Naive thymus-derived CD4-positive, alpha-beta T cell (primary cell): ENCODE data around the gene TFAP2E. TPM values are rescaled to one million over a fixed set of nuclear protein-coding genes. Genes with fewer than 3 reads are reported as not detected.

ENCODE experiments used
- ATAC-seq: fragments of 150-1000 bp; cut with Tn5 transposase; 2 replicates; pipeline ENCODE4 v1.10.0; 2021; ENCODE audit warnings: mild to moderate bottlenecking, moderate library complexity
- CTCF ChIA-PET: fragments of 350-600 bp; sonication (Branson Sonifier 250); formaldehyde crosslinking; loops from one replicate; lab custom pipeline; 2021; ENCODE audit warnings: antibody characterized with exemption; lab: Charles Lee
- POLR2A ChIA-PET: fragments of 350-600 bp; sonication (Branson Sonifier 250); formaldehyde crosslinking; loops from one replicate; lab custom pipeline; 2021; ENCODE audit warnings: antibody characterized with exemption, inconsistent platforms; lab: Charles Lee
- DNase-seq, 9 donors: peaks; one replicate each; pipeline versions ENCODE4 v3.0.0 to v3.0.0-alpha.2; 2020 to 2022; ENCODE audit warnings: mixed read lengths in 1 of 9
- H3K27ac ChIP-seq: one replicate; pipeline ENCODE4 v1.7.0; 2013; ENCODE audit warnings: mild to moderate bottlenecking, low read depth, low read length, moderate library complexity
- H3K27me3 ChIP-seq, 2 donors: one replicate each; pipeline ENCODE4 v1.7.0; 2013; ENCODE audit warnings: low read length in 2 of 2, mild to moderate bottlenecking in 2 of 2, moderate library complexity in 2 of 2; ENCODE audit not compliant: control insufficient read depth in 2 of 2, insufficient read depth in 2 of 2
- H3K36me3 ChIP-seq, 3 experiments: 1 replicate in 2 of 3; 2 replicates in 1 of 3; pipeline ENCODE4 v1.7.0; 2013; ENCODE audit warnings: low read length in 3 of 3, mild to moderate bottlenecking in 3 of 3, moderate library complexity in 1 of 3; ENCODE audit not compliant: insufficient read depth in 3 of 3, control insufficient read depth in 2 of 3
- H3K4me1 ChIP-seq, 2 donors: one replicate each; pipeline ENCODE4 v1.7.0; 2013; ENCODE audit warnings: low read length in 2 of 2, mild to moderate bottlenecking in 2 of 2, moderate library complexity in 1 of 2; ENCODE audit not compliant: control insufficient read depth in 2 of 2, insufficient read depth in 2 of 2
- H3K4me3 ChIP-seq: 2 replicates; pipeline ENCODE4 v1.7.0; 2013; ENCODE audit warnings: mild to moderate bottlenecking, low read length
- H3K9me3 ChIP-seq, 3 experiments: 1 replicate in 2 of 3; 2 replicates in 1 of 3; pipeline ENCODE4 v1.7.0; 2013; ENCODE audit warnings: low read length in 3 of 3; ENCODE audit not compliant: control insufficient read depth in 2 of 3
- H3K27ac Mint-ChIP-seq, 9 donors: one replicate each; pipeline ENCODE4 v1.8.0; 2020 to 2022; ENCODE audit warnings: mixed read lengths in 9 of 9, mild to moderate bottlenecking in 8 of 9, moderate library complexity in 5 of 9, inconsistent platforms in 2 of 9
- H3K27me3 Mint-ChIP-seq, 5 donors: one replicate each; pipeline ENCODE4 v1.8.0; 2021 to 2022; ENCODE audit warnings: mixed read lengths in 5 of 5, mild to moderate bottlenecking in 1 of 5
- H3K36me3 Mint-ChIP-seq, 5 donors: one replicate each; pipeline ENCODE4 v1.8.0; 2020 to 2022; ENCODE audit warnings: mixed read lengths in 5 of 5, mild to moderate bottlenecking in 3 of 5, inconsistent platforms in 1 of 5
- H3K4me1 Mint-ChIP-seq, 7 donors: one replicate each; pipeline ENCODE4 v1.8.0; 2020 to 2022; ENCODE audit warnings: mixed read lengths in 7 of 7, mild to moderate bottlenecking in 3 of 7, inconsistent platforms in 1 of 7
- H3K4me3 Mint-ChIP-seq, 10 donors: one replicate each; pipeline ENCODE4 v1.8.0; 2020 to 2022; ENCODE audit warnings: mild to moderate bottlenecking in 10 of 10, mixed read lengths in 10 of 10, moderate library complexity in 6 of 10, inconsistent platforms in 2 of 10
- H3K9me3 Mint-ChIP-seq, 11 donors: one replicate each; pipeline ENCODE4 v1.8.0; 2020 to 2022; ENCODE audit warnings: mixed read lengths in 11 of 11, mild to moderate bottlenecking in 4 of 11, inconsistent platforms in 1 of 11, moderate library complexity in 1 of 11
- intact Hi-C, 2 donors: fragments of 100-400 bp; cut with micrococcal nuclease; formaldehyde crosslinking; loops; one replicate each; pipeline ENCODE4 v1.15.1; 2023
- polyA plus RNA-seq, 2 donors: library from polyadenylated mRNA; unstranded; fragments of 300-500 nt; fragmentation: Illumina TruSeq; gene quantifications; one replicate each; pipeline ENCODE4 v1.2.3, GENCODE V29; 2021
- total RNA-seq, 6 experiments: library from RNA in 5 of 6; stranded (reverse) in 5 of 6; gene quantifications; 1 replicate in 5 of 6; 2 replicates in 1 of 6; pipeline ENCODE4 v1.2.3 and lab custom pipeline; 2021 to 2026

TFAP2E gene
- total and polyA plus RNA-seq, 7 experiments from 2014 or later: 0.13 to 4.2 (median 1.3) TPM

DNA sequence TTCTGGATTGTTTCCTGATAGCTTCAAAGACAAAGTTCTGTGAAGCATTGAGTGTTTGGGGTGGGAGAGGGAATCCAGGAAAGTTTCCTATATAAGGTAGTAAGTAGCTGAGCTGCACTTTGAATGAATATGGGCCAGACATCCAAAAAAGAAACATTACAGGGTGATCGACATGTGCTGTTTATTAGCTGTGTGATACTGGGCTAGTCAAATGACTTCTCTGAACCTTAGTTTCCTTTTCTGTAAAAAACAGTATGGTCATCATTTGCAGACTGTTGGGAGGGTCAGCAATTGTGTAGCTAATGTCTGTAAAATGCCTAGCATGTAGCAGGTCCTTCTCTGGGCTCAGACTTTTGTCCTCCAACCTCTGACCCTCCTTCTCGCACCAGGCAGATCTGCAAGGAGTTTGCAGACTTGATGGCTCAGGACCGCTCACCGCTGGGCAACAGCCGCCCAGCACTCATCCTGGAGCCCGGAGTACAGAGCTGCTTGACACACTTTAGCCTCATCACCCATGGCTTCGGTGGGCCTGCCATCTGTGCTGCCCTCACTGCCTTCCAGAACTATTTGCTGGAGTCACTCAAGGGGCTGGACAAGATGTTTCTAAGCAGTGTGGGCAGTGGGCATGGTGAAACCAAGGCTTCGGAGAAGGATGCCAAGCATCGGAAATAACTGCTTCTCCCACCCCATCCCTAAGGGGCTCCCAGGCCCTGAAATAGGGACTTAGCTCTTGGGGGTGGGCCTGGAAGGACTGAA, 21.1 kb downstream of the TFAP2E start:
- Histone ChIP-seq H3K9me3 (no peaks in the 10 kb centered on the region), H3K4me3 (no peak overlapping the region), H3K27me3 (no peaks in the 10 kb centered on the region), H3K36me3 (no peaks in the 10 kb centered on the region), H3K27ac (no peak overlapping the region), H3K4me1 (peaks cover 0 to 11% of the 10 kb centered on the region in 2 donors)
- peak overlapping the region in 2 of 9 donors; percentile 1 to 48 for H3K27ac Mint-ChIP-seq
- peaks cover 0 to 16% (median 9%) of the 10 kb centered on the region in 7 donors for H3K4me1 Mint-ChIP-seq
- DNase-seq (no peak), ATAC-seq (no peak)
- H3K4me3 Mint-ChIP-seq: no peak overlapping the region
- ChIA-PET CTCF (no interaction called here), POLR2A (no interaction called here)
- no peaks in the 10 kb centered on the region for H3K27me3 Mint-ChIP-seq
- H3K36me3 Mint-ChIP-seq: peaks cover 0 to 15% (median 5%) of the 10 kb centered on the region in 5 donors
- intact Hi-C loops: no loop called here
- no peaks in the 10 kb centered on the region for H3K9me3 Mint-ChIP-seq

DNA sequence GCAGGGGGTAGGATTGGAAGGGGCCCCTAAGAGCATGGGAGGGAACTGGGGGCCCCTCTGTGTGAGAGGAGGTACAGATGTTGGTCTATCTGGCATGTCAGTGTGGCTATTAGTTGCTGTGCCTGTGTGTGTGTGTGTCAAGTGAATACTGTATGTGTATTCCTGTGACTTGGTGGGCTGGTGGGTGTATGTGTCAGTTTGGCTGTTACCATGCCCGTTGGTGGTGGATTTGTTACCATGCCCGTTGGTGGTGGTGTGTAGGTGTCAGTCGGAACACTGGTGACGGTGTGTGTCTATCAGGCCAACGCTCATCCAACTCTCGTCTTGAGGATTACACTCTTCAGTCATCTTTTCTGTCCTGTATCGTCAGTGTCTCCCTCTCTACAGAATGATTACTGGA, 22.6 kb downstream of the TFAP2E start:
- Mint-ChIP-seq H3K4me1 (peaks cover 0 to 16% (median 9%) of the 10 kb centered on the region in 7 donors), H3K27ac (peak overlapping the region in 2 of 9 donors; percentile 2 to 30), H3K4me3 (no peak overlapping the region), H3K27me3 (no peaks in the 10 kb centered on the region), H3K9me3 (no peaks in the 10 kb centered on the region), H3K36me3 (peaks cover 0 to 13% (median 5%) of the 10 kb centered on the region in 5 donors)
- Histone ChIP-seq H3K27me3 (no peaks in the 10 kb centered on the region), H3K36me3 (no peaks in the 10 kb centered on the region), H3K4me3 (no peak overlapping the region), H3K27ac (no peak overlapping the region), H3K4me1 (peaks cover 0 to 11% of the 10 kb centered on the region in 2 donors), H3K9me3 (no peaks in the 10 kb centered on the region)
- intact Hi-C loops: no loop called here
- DNase-seq (no peak), ATAC-seq (no peak)
- ChIA-PET CTCF (no interaction called here), POLR2A (no interaction called here)

DNA sequence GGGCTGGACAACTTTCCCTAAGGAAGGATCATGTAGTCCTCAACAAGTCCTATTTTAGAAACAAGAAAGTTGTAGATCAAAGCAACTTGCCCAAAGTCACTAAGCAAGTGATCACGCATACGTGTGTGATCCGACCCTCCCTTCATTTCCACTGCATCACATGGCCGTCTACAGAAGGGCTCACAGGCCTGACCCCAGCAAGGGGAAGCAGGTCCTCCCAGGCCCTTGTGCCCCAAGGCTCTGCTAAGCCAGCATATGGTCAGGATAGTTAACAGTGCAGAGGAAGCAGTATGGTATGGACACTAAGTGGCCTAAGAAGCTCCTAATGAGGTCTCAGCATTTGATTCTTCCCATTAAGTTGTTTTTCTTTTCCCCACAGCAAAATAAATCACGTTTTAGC, 24.8 kb downstream of the TFAP2E start:
- DNase-seq (no peak), ATAC-seq (no peak)
- H3K9me3 Mint-ChIP-seq: no peaks in the 10 kb centered on the region
- intact Hi-C loops: no loop called here
- POLR2A ChIA-PET: no interaction called here
- H3K36me3 Mint-ChIP-seq: peaks cover 0 to 7% (median 5%) of the 10 kb centered on the region in 5 donors
- CTCF ChIA-PET: no interaction called here
- H3K9me3 ChIP-seq: no peaks in the 10 kb centered on the region
- no peak overlapping the region for H3K4me3 Mint-ChIP-seq
- H3K4me1 Mint-ChIP-seq: peaks cover 0 to 13% (median 2%) of the 10 kb centered on the region in 7 donors
- H3K27me3 ChIP-seq: no peaks in the 10 kb centered on the region
- H3K27ac ChIP-seq: no peak overlapping the region
- H3K36me3 ChIP-seq: peaks cover 1 to 17% (median 3%) of the 10 kb centered on the region in 3 experiments
- peak overlapping the region in 1 of 9 donors; percentile 26 for H3K27ac Mint-ChIP-seq
- H3K4me3 ChIP-seq: no peak overlapping the region
- no peaks in the 10 kb centered on the region for H3K27me3 Mint-ChIP-seq
- peaks cover 0 to 7% of the 10 kb centered on the region in 2 donors for H3K4me1 ChIP-seq

DNA sequence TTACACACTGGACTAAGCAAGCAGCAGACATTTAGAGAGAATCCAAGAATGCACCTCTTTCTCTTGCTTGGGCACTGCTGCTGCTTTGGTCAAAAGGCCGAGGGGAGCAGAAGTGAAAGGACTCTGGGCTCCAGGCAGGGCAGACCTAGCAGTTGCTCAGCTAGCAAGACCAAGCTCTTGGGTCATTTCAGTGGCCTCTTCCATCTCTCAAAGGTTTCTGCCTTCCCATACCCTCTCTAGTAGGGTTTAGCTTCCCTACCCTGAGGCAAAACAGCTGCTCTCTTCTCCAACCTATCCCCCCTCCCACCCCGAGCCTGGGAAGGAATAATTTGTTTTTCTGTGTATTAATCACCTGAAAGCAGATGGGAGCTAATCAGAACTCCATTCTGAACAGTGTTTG, 25.8 kb downstream of the TFAP2E start:
- H3K4me1 Mint-ChIP-seq: peaks cover 0 to 4% (median 0%) of the 10 kb centered on the region in 7 donors
- Histone ChIP-seq H3K27ac (no peak overlapping the region), H3K4me1 (no peaks in the 10 kb centered on the region), H3K36me3 (peaks cover 4 to 27% (median 11%) of the 10 kb centered on the region in 3 experiments), H3K27me3 (no peaks in the 10 kb centered on the region), H3K9me3 (no peaks in the 10 kb centered on the region), H3K4me3 (no peak overlapping the region)
- H3K36me3 Mint-ChIP-seq: peaks cover 5 to 13% (median 8%) of the 10 kb centered on the region in 5 donors
- ChIA-PET CTCF (interaction anchor here (0.6 kb wide), 1 partner anchor 85 kb away, joined by 4 read pairs; no protein-coding TSS in a partner anchor), POLR2A (no interaction called here)
- H3K4me3 Mint-ChIP-seq: no peak overlapping the region
- no peak overlapping the region for H3K27ac Mint-ChIP-seq
- intact Hi-C loops: no loop called here
- DNase-seq: no peak
- no peaks in the 10 kb centered on the region for H3K9me3 Mint-ChIP-seq
- ATAC-seq: no peak
- no peaks in the 10 kb centered on the region for H3K27me3 Mint-ChIP-seq

DNA sequence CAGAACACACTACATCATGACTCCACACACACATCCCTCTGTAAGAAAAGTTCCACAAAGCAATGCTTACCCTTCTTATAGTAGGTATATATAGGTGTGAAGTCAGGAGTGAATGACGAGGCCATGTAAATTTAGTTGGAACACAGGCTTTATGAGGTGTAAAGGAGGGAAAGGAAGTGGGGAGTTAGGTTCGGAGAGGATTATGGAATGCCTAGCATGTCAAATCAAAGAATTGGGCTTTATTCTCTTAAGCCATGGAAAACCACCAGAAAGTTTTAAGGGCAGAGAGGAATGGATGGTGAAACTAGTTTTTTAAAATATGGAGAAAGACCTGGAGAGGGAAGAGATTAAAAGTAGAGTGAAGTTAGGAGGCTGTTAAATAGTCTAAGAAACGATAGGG, 26.3 kb downstream of the TFAP2E start:
- Histone ChIP-seq H3K36me3 (peaks cover 4 to 32% (median 11%) of the 10 kb centered on the region in 3 experiments), H3K27me3 (no peaks in the 10 kb centered on the region), H3K27ac (no peak overlapping the region), H3K9me3 (no peaks in the 10 kb centered on the region), H3K4me3 (no peak overlapping the region), H3K4me1 (no peaks in the 10 kb centered on the region)
- intact Hi-C loops: no loop called here
- H3K27me3 Mint-ChIP-seq: no peaks in the 10 kb centered on the region
- ChIA-PET POLR2A (no interaction called here), CTCF (interaction anchor here (0.6 kb wide), 1 partner anchor 86 kb away, joined by 4 read pairs; no protein-coding TSS in a partner anchor)
- H3K9me3 Mint-ChIP-seq: no peaks in the 10 kb centered on the region
- H3K27ac Mint-ChIP-seq: no peak overlapping the region
- H3K4me1 Mint-ChIP-seq: peaks cover 0 to 2% (median 0%) of the 10 kb centered on the region in 7 donors
- no peak for ATAC-seq
- no peak for DNase-seq
- peaks cover 5 to 18% (median 10%) of the 10 kb centered on the region in 5 donors for H3K36me3 Mint-ChIP-seq
- H3K4me3 Mint-ChIP-seq: no peak overlapping the region

DNA sequence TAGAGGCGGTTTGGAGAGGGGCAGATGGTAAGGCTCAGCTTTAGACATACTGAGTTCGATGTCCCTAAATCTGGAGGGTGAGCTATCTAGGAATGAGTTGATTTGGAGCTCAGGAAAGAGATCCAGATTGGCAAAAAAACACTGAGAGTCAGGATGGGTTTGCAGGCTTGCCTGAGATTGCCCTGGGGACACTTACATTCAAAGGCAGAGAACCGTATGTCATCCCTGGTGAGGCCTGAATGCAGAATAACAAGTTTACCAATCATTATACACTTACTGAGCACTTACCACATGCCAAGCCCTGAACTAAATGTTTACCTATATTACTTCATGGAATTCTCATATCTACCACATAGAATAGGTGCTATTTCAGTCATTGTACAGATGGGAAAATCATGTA, 27.5 kb downstream of the TFAP2E start:
- Histone ChIP-seq H3K27me3 (no peaks in the 10 kb centered on the region), H3K4me3 (no peak overlapping the region), H3K9me3 (no peaks in the 10 kb centered on the region), H3K27ac (no peak overlapping the region), H3K36me3 (peaks cover 4 to 43% (median 11%) of the 10 kb centered on the region in 3 experiments), H3K4me1 (no peaks in the 10 kb centered on the region)
- intact Hi-C loops: no loop called here
- DNase-seq: no peak
- H3K27ac Mint-ChIP-seq: peak overlapping the region in 1 of 9 donors; percentile 69
- CTCF ChIA-PET: no interaction called here
- ATAC-seq: no peak
- no peaks in the 10 kb centered on the region for H3K9me3 Mint-ChIP-seq
- H3K27me3 Mint-ChIP-seq: no peaks in the 10 kb centered on the region
- no peak overlapping the region for H3K4me3 Mint-ChIP-seq
- H3K36me3 Mint-ChIP-seq: peaks cover 5 to 27% (median 13%) of the 10 kb centered on the region in 5 donors
- POLR2A ChIA-PET: no interaction called here
- peaks cover 0 to 2% (median 0%) of the 10 kb centered on the region in 7 donors for H3K4me1 Mint-ChIP-seq
